ENCODE results near the gene JMJD6.
"Not testable (repeated sequence)": the region's sequence is repeated elsewhere in the genome, so short reads cannot be mapped to it uniquely, and the experiment has no call there.

JMJD6 gene

DNA sequence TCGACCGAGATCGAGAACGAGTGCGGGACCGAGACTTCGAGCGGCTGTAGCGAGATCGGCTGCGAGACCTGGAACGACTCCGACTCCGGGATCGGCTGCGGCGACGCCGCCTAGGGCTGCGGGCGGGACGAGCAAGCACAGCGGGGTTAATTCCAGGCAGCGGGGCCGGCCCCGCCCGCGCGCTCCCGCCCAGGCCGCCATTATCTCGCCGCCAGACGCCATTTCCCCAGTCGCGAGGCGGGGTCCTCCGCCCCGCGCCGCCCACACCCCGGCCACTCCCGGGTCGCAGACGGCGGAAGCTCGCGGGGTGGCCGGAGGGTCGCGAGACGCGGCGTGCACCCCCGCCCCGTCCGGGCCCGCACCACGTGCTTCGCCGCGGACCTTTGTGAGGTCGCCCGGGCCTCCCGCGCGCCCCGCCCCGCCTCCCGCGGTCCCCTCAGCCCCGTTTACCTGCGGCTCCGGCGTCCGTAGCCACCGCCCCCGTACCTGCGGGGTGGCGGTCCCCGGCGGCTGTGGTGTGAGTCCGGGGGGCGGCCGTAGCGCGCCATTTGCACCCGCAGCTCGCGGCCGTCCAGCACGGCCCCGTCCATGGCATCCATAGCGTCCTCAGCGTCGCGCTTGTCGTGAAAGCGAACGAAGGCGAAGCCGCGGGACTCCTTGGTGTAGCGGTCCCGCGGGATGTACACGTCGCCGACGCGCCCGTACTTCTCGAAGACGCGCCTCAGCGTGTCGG lies 10.1 kb upstream of the JMJD6 start:
- DNase-seq: peak in 1 of 2 experiments; percentile 65

DNA sequence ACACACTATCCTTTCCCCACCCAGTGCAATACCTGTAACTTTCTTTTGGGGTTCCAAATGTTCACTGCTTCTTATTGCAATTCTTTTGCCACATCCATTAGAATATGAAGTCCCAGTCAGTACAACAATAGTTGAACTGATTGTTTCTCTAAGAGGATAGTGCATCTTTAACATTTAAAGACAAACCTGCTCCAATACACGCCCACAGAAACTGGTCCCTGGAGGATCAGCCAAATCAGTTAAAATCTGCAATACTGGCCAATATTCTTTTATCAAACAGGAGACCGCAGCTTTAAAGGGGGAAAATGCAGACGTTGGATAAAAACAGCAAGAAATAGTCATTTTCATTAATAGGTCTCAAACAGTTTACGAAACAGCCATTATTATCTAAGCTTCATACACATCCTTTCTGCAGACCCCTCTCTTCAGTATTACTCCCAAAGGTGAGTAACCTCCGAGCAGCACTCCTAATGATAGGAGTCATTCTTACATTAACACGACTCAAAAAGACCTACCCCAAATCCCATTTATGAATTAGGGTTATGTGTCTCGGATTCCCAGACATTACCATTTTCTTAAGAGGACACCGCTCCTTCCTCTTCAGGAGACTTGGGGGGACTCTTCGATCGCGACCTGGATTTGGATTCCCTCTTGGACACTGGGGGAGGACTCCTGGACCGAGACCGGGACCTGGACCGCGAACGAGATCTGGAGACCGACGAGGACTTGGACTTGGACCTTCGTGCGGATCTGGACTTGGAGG lies 9.4 kb upstream of the JMJD6 start:
- no peak for DNase-seq

GRCh38 chr17:76735006-76735405 lies 8.6 kb upstream of the JMJD6 start:
- peak in 1 of 2 experiments; percentile 22 for DNase-seq

GRCh38 chr17:76734080-76734840 lies 7.9 kb upstream of the JMJD6 start:
- DNase-seq: no peak

GRCh38 chr17:76733618-76733957 lies 7.2 kb upstream of the JMJD6 start:
- no peak for DNase-seq

- DNase-seq: peak in 1 of 2 experiments; percentile 55
These were observed 6.6 kb upstream of the JMJD6 start for GRCh38 chr17:76732734-76733617.

DNA sequence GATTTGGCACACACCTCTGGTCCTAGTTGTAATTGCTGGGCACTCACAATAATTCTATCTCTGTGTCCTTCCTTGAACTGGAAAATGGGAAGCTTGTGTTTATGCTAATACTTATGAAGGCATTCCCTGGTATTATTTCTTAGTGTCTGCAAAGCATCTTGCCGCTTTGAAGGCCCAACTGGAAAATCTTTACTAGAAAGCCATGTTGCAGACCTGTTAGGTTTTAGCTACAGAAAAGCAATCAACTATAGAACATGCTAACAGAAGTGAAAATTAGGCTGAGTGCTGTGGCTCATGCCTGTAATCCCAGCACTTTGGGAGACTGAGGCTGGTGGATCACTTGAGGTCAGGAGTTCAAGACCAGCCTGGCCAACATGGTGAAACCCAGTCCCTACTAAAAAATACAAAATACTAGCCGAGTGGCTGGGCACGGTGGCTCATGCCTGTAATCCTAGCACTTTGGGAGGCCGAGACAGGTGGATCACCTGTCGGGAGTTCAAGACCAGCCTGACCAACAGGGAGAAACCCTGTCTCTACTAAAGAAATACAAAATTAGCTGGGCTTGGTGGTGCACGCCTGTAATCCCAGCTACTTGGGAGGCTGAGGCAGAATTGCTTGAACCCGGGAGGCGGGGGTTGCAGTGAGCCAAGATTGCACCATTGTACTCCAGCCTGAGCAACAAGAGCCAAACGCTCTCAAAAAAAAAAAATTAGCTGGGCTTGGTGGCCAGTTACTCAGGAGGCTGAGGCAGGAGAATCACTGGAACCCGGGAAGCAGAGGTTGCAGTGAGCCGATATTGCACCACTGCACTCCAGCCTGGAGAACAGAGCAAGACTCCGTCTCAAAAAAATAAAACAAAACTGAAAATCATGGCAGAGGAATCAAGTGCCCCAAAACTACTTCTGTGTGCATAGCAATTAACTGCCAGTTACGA lies 5.7 kb upstream of the JMJD6 start:
- not testable (repeated sequence) for DNase-seq

- no peak for DNase-seq
These were observed 1.5 kb upstream of the JMJD6 start for GRCh38 chr17:76727745-76728456.

- peak in 1 of 2 experiments; percentile 71 for DNase-seq
These were observed 641 bp upstream of the JMJD6 start, which contains the start of gene METTL23 for GRCh38 chr17:76726776-76727718. TSS of gene METTL23 (plus strand) at chr17:76726839. CDS start at chr17:76729711, 2,872 bp downstream.

GRCh38 chr17:76725580-76726230 lies 701 bp downstream of the JMJD6 start:
- no peak for DNase-seq

- DNase-seq: no peak
These were observed 2.6 kb downstream of the JMJD6 start for GRCh38 chr17:76723812-76724211.

DNA sequence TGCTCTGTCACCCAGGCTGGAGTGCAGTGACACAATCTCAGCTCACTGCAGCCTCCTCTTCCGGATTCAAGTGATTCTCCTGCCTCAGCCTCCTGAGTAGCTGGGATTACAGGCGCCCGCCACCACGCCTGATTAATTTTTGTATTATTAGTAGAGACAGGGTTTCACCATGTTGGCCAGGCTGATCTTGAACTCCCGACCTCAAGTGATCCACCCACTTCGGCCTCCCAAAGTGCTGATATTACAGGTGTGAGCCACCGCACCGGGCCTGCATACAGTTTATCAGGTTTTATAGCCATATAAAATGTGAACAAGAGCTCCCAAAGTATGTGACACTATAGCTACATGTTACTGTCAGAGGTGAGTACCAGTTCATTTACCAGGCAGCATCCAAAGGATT lies 3.4 kb downstream of the JMJD6 start:
- not testable (repeated sequence) for DNase-seq

DNA sequence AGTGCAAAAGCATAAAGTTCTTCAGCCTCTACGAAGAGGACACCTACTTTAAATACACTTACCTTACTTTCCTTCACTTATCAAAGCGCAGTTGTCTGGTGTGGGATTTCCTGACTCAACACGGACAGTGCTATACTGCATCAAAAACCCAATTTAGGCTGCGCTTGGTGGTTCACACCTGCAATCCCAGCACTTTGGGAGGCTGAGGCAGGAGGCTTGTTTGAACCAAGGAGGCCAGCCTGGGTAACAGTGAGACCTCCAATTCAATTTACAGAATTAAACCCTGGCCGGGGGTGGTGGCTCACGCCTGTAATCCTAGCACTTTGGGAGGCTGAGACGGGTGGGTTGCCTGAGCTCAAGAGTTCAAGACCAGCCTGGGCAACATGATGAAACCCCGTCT lies 4.1 kb downstream of the JMJD6 start:
- DNase-seq: no peak

GRCh38 chr17:76721463-76721862 lies 4.9 kb downstream of the JMJD6 start:
- no peak for DNase-seq

GRCh38 chr17:76720941-76721340 lies 5.5 kb downstream of the JMJD6 start:
- no peak for DNase-seq

DNA sequence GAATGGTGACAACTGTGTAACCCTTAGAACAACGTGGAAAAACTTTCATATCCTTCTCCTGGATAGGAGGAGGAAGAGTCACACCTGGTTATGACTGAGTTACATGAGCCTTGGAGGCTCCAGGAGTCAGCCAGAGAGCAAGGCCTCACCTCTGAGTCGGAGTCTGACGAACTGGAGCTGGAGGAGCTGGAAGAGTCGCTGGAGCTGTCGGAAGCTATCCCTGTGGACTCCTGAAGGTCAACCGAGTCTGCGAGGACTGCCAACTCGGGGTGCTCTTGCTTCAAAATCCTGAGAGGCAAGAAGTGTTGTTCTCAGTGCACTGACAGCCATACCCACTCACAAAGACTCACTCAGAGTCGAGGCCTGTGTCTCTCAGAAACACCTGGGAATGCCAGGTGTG lies 6.2 kb downstream of the JMJD6 start:
- no peak for DNase-seq

- DNase-seq: no peak
These were observed 7.9 kb downstream of the JMJD6 start for GRCh38 chr17:76718516-76718915.

DNA sequence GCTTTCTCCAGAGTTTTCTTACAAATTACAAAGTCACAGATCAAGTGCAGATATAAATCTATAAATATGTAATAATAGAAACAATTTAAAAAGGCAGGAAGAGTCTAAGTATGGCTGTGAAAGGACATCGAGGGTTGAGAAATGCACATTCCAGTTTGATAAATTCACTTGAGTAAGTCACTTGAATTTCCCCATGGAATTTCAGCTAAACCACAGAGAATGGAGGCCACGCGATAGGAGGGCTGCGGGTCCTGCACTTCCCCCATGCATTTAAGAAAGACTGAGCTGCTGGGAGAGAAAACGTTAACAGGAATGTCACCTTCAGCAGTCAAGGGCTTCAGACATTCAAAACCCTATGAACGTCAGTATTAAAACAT lies 9.6 kb downstream of the JMJD6 start:
- no peak for DNase-seq
